Activated CD8-positive, alpha-beta T cell treated with anti-CD3 and anti-CD28 coated beads, Interleukin-2, amount 10 ng/mL, durations not matched to agents 7 days and 5 days (primary cell): Measurements from ENCODE around the gene BTBD9. TPM values are rescaled to one million over a fixed set of nuclear protein-coding genes. Genes with fewer than 3 reads are reported as not detected.

ENCODE experiments used
- ATAC-seq: fragments of 150-1000 bp; cut with Tn5 transposase; one replicate; pipeline ENCODE4 v1.10.0; 2021; ENCODE audit warnings: moderate library complexity
- CTCF ChIA-PET: fragments of 350-600 bp; sonication (Branson Sonifier 250); formaldehyde crosslinking; loops from one replicate; lab custom pipeline; 2021; ENCODE audit warnings: antibody characterized with exemption; lab: Charles Lee
- POLR2A ChIA-PET: fragments of 350-600 bp; sonication (Branson Sonifier 250); formaldehyde crosslinking; loops from one replicate; lab custom pipeline; 2021; ENCODE audit warnings: antibody characterized with exemption; lab: Charles Lee
- DNase-seq: peaks from one replicate; pipeline ENCODE4 v3.0.0-alpha.2; 2020
- H3K27ac Mint-ChIP-seq: one replicate; pipeline ENCODE4 v1.8.0; 2021; ENCODE audit warnings: mild to moderate bottlenecking, mixed read lengths
- H3K27me3 Mint-ChIP-seq: one replicate; pipeline ENCODE4 v1.8.0; 2021; ENCODE audit warnings: low read depth, mixed read lengths
- H3K36me3 Mint-ChIP-seq: one replicate; pipeline ENCODE4 v1.8.0; 2021; ENCODE audit warnings: low read depth, mixed read lengths
- H3K4me1 Mint-ChIP-seq: one replicate; pipeline ENCODE4 v1.8.0; 2021; ENCODE audit warnings: low read depth, mixed read lengths
- H3K4me3 Mint-ChIP-seq: one replicate; pipeline ENCODE4 v1.8.0; 2021; ENCODE audit warnings: mild to moderate bottlenecking, mixed read lengths
- H3K9me3 Mint-ChIP-seq: one replicate; pipeline ENCODE4 v1.8.0; 2022; ENCODE audit warnings: mixed read lengths; ENCODE audit not compliant: insufficient read depth
- total RNA-seq, 2 experiments: library from RNA; stranded (reverse); gene quantifications; one replicate each; pipeline ENCODE4 v1.2.3, GENCODE V29; 2021

The BTBD9 gene
- total RNA-seq, 2 experiments from 2014 or later = 9.4 to 12.4 TPM

- H3K27ac Mint-ChIP-seq = no peak overlapping the region
- ATAC-seq (no peak), DNase-seq (no peak)
- H3K4me3 Mint-ChIP-seq = no peak overlapping the region
- H3K27me3 Mint-ChIP-seq = no peaks in the 10 kb centered on the region
- H3K9me3 Mint-ChIP-seq = no peaks in the 10 kb centered on the region
- H3K4me1 Mint-ChIP-seq = peaks cover 17% of the 10 kb centered on the region
- POLR2A ChIA-PET = no interaction called here
- H3K36me3 Mint-ChIP-seq = peaks cover 42% of the 10 kb centered on the region
- CTCF ChIA-PET = no interaction called here
Observed at GRCh38 chr6:38676236-38676973, 36.7 kb upstream of the BTBD9 start.

GRCh38 chr6:38673397-38674165 lies 33.9 kb upstream of the BTBD9 start:
- Mint-ChIP-seq H3K4me3 (no peak overlapping the region), H3K36me3 (peaks cover 37% of the 10 kb centered on the region), H3K27me3 (no peaks in the 10 kb centered on the region), H3K4me1 (peaks cover 17% of the 10 kb centered on the region), H3K27ac (no peak overlapping the region), H3K9me3 (no peaks in the 10 kb centered on the region)
- ATAC-seq (no peak), DNase-seq (no peak)
- CTCF ChIA-PET = interaction anchor here (0.9 to 1.9 kb wide), 5 partner anchors 39 to 180 kb away, joined by 3 to 6 read pairs (median 3); no protein-coding TSS in a partner anchor
- POLR2A ChIA-PET = no interaction called here

- H3K27ac Mint-ChIP-seq = no peak overlapping the region
- H3K9me3 Mint-ChIP-seq = no peaks in the 10 kb centered on the region
- H3K4me1 Mint-ChIP-seq = peaks cover 17% of the 10 kb centered on the region
- H3K27me3 Mint-ChIP-seq = no peaks in the 10 kb centered on the region
- DNase-seq (peak; percentile 41), ATAC-seq (peak; percentile 79)
- peaks cover 29% of the 10 kb centered on the region for H3K36me3 Mint-ChIP-seq
- ChIA-PET POLR2A (interaction anchor here (0.7 kb wide), 1 partner anchor 33 kb away, joined by 3 read pairs; no protein-coding TSS in a partner anchor), CTCF (interaction anchor here (0.6 to 1.9 kb wide), 4 partner anchors 42 to 320 kb away, joined by 3 to 6 read pairs (median 4); no protein-coding TSS in a partner anchor)
- no peak overlapping the region for H3K4me3 Mint-ChIP-seq
Observed at GRCh38 chr6:38671885-38672467, 32.2 kb upstream of the BTBD9 start.

- ChIA-PET CTCF (no interaction called here), POLR2A (no interaction called here)
- Mint-ChIP-seq H3K27ac (no peak overlapping the region), H3K36me3 (no peaks in the 10 kb centered on the region), H3K27me3 (no peaks in the 10 kb centered on the region), H3K9me3 (no peaks in the 10 kb centered on the region), H3K4me1 (no peaks in the 10 kb centered on the region), H3K4me3 (no peak overlapping the region)
- ATAC-seq = no peak
- no peak for DNase-seq
Observed at GRCh38 chr6:38658418-38659167, 18.9 kb upstream of the BTBD9 start.

GRCh38 chr6:38656896-38657295 lies 17.2 kb upstream of the BTBD9 start:
- Mint-ChIP-seq H3K27ac (no peak overlapping the region), H3K27me3 (no peaks in the 10 kb centered on the region), H3K4me3 (no peak overlapping the region), H3K4me1 (no peaks in the 10 kb centered on the region), H3K9me3 (no peaks in the 10 kb centered on the region), H3K36me3 (no peaks in the 10 kb centered on the region)
- ATAC-seq (no peak), DNase-seq (no peak)
- POLR2A ChIA-PET = no interaction called here
- CTCF ChIA-PET = no interaction called here

GRCh38 chr6:38654263-38654662 lies 14.5 kb upstream of the BTBD9 start:
- Mint-ChIP-seq H3K4me3 (no peak overlapping the region), H3K27ac (no peak overlapping the region), H3K9me3 (no peaks in the 10 kb centered on the region), H3K4me1 (no peaks in the 10 kb centered on the region), H3K36me3 (no peaks in the 10 kb centered on the region), H3K27me3 (no peaks in the 10 kb centered on the region)
- CTCF ChIA-PET = no interaction called here
- POLR2A ChIA-PET = no interaction called here
- no peak for DNase-seq
- no peak for ATAC-seq

- POLR2A ChIA-PET = no interaction called here
- ATAC-seq (no peak), DNase-seq (no peak)
- Mint-ChIP-seq H3K27ac (no peak overlapping the region), H3K4me3 (no peak overlapping the region), H3K9me3 (no peaks in the 10 kb centered on the region), H3K27me3 (no peaks in the 10 kb centered on the region), H3K4me1 (no peaks in the 10 kb centered on the region), H3K36me3 (no peaks in the 10 kb centered on the region)
- CTCF ChIA-PET = interaction anchor here (0.7 kb wide), 1 partner anchor 860 kb away, joined by 3 read pairs; no protein-coding TSS in a partner anchor
Observed at GRCh38 chr6:38651121-38651784, 11.5 kb upstream of the BTBD9 start.

GRCh38 chr6:38650207-38650752 lies 10.6 kb upstream of the BTBD9 start:
- ATAC-seq = no peak
- no peaks in the 10 kb centered on the region for H3K36me3 Mint-ChIP-seq
- ChIA-PET POLR2A (no interaction called here), CTCF (no interaction called here)
- H3K4me1 Mint-ChIP-seq = no peaks in the 10 kb centered on the region
- no peak overlapping the region for H3K4me3 Mint-ChIP-seq
- H3K27me3 Mint-ChIP-seq = no peaks in the 10 kb centered on the region
- DNase-seq = no peak
- no peaks in the 10 kb centered on the region for H3K9me3 Mint-ChIP-seq
- no peak overlapping the region for H3K27ac Mint-ChIP-seq

GRCh38 chr6:38649744-38650143 lies 10.0 kb upstream of the BTBD9 start:
- H3K4me3 Mint-ChIP-seq = no peak overlapping the region
- no peak overlapping the region for H3K27ac Mint-ChIP-seq
- CTCF ChIA-PET = no interaction called here
- H3K9me3 Mint-ChIP-seq = no peaks in the 10 kb centered on the region
- H3K36me3 Mint-ChIP-seq = no peaks in the 10 kb centered on the region
- no peaks in the 10 kb centered on the region for H3K27me3 Mint-ChIP-seq
- no peak for DNase-seq
- H3K4me1 Mint-ChIP-seq = no peaks in the 10 kb centered on the region
- ATAC-seq = no peak
- POLR2A ChIA-PET = no interaction called here

GRCh38 chr6:38648629-38649028 lies 8.9 kb upstream of the BTBD9 start:
- Mint-ChIP-seq H3K27ac (no peak overlapping the region), H3K36me3 (no peaks in the 10 kb centered on the region), H3K27me3 (no peaks in the 10 kb centered on the region), H3K4me1 (no peaks in the 10 kb centered on the region), H3K9me3 (no peaks in the 10 kb centered on the region), H3K4me3 (no peak overlapping the region)
- POLR2A ChIA-PET = no interaction called here
- CTCF ChIA-PET = no interaction called here
- no peak for DNase-seq
- ATAC-seq = no peak
